SK-N-SH (cell line): ENCODE measurements around the gene IL31. TPM values are rescaled to one million over a fixed set of nuclear protein-coding genes. Genes with fewer than 3 reads are reported as not detected.

Experiments
- CTCF ChIA-PET: fragments of 300-600, 350-600 bp; formaldehyde crosslinking; extraction: SDS; loops from one replicate; lab custom pipeline; 2021; lab: Yijun Ruan, JAX
- POLR2A ChIA-PET: fragments of 350-600 bp; sonication (Branson Sonifier 250); formaldehyde crosslinking; extraction: SDS; loops from one replicate; lab custom pipeline; 2020; ENCODE audit warnings: antibody characterized with exemption, inconsistent platforms; lab: Yijun Ruan, JAX
- DNase-seq: peaks from one replicate; pipeline ENCODE4 v3.0.0; 2012
- H2AFZ ChIP-seq: fragments of 200-600 bp; sonication (generic); 2 replicates; pipeline ENCODE4 v1.8.1; 2016; ENCODE audit warnings: antibody characterized with exemption, mild to moderate bottlenecking, low read depth
- H3F3A ChIP-seq: fragments of 200-600 bp; sonication (generic); replicated peaks from 2 replicates; pipeline ENCODE3; 2016; ENCODE audit warnings: antibody characterized with exemption, mild to moderate bottlenecking; ENCODE audit not compliant: insufficient read depth
- H3K27ac ChIP-seq, 2 experiments: fragments of 200-500 bp in 1 of 2; fragments of 200-600 bp in 1 of 2; sonication (Bioruptor generic) in 1 of 2; sonication (generic), shearing (Covaris generic) in 1 of 2; 2 replicates each; pipeline versions ENCODE4 v1.5.1 to v1.6.1; 2014 to 2016; ENCODE audit warnings: low read depth in 2 of 2, inconsistent platforms in 1 of 2, low read length in 1 of 2, mild to moderate bottlenecking in 1 of 2, mixed read lengths in 1 of 2
- H3K27me3 ChIP-seq: fragments of 200-600 bp; sonication (generic), shearing (Covaris generic); 2 replicates; pipeline ENCODE4 v1.6.1; 2016; ENCODE audit warnings: mixed run types; ENCODE audit not compliant: insufficient read depth
- H3K36me3 ChIP-seq, 2 experiments: fragments of 200-500 bp in 1 of 2; fragments of 200-600 bp in 1 of 2; sonication (Bioruptor generic) in 1 of 2; sonication (generic) in 1 of 2; replicated peaks in 1 of 2; 2 replicates each; pipeline versions ENCODE3 to v1.5.1; 2014 to 2016; ENCODE audit warnings: low read length in 1 of 2, mild to moderate bottlenecking in 1 of 2; ENCODE audit not compliant: insufficient read depth in 2 of 2, control insufficient read depth in 1 of 2
- H3K4me1 ChIP-seq, 2 experiments: fragments of 200-500 bp in 1 of 2; fragments of 200-600 bp in 1 of 2; sonication (Bioruptor generic) in 1 of 2; sonication (generic), shearing (Covaris generic) in 1 of 2; 2 replicates each; pipeline versions ENCODE4 v1.5.1 to v1.6.1; 2014 to 2016; ENCODE audit warnings: low read depth in 1 of 2, low read length in 1 of 2, mixed run types in 1 of 2; ENCODE audit not compliant: insufficient read depth in 2 of 2, control insufficient read depth in 1 of 2
- H3K4me2 ChIP-seq: fragments of 200-600 bp; sonication (generic), shearing (Covaris generic); 2 replicates; pipeline ENCODE4 v1.6.1; 2017; ENCODE audit warnings: mixed run types
- H3K4me3 ChIP-seq, 2 experiments: fragments of 200-500 bp in 1 of 2; fragments of 200-600 bp in 1 of 2; sonication (Bioruptor generic) in 1 of 2; sonication (generic), shearing (Covaris generic) in 1 of 2; 2 replicates each; pipeline versions ENCODE4 v1.5.1 to v1.8.1; 2014 to 2016; ENCODE audit warnings: low read depth in 2 of 2, inconsistent platforms in 1 of 2, low read length in 1 of 2, mild to moderate bottlenecking in 1 of 2, mixed read lengths in 1 of 2, moderate library complexity in 1 of 2
- H3K79me2 ChIP-seq: fragments of 200-600 bp; sonication (generic); 2 replicates; pipeline ENCODE4 v1.8.1; 2017; ENCODE audit warnings: mild to moderate bottlenecking; ENCODE audit not compliant: insufficient read depth
- H3K9ac ChIP-seq: fragments of 200-600 bp; sonication (generic); 2 replicates; pipeline ENCODE4 v1.6.1; 2017; ENCODE audit warnings: mixed run types
- H3K9me2 ChIP-seq: fragments of 200-600 bp; sonication (generic); 2 replicates; pipeline ENCODE4 v1.6.1; 2017; ENCODE audit warnings: mixed run types
- H3K9me3 ChIP-seq: fragments of 200-600 bp; sonication (generic); 2 replicates; pipeline ENCODE4 v1.6.1; 2017; ENCODE audit warnings: mixed run types, mild to moderate bottlenecking, moderate library complexity
- H4K20me1 ChIP-seq: fragments of 200-600 bp; sonication (generic); 2 replicates; pipeline ENCODE4 v1.6.1; 2017; ENCODE audit warnings: mild to moderate bottlenecking, mixed run types; ENCODE audit not compliant: insufficient read depth
- CTCF ChIP-seq: fragments of 200-600 bp; sonication (generic); IDR thresholded peaks from 2 replicates; pipeline ENCODE4 v1.6.1; 2017; ENCODE audit warnings: antibody characterized with exemption, mild to moderate bottlenecking, moderate library complexity
- FOSL2 ChIP-seq: IDR thresholded peaks from 2 replicates; pipeline ENCODE4 v1.4.0; 2012; ENCODE audit warnings: low read depth, mild to moderate bottlenecking, moderate library complexity, borderline replicate concordance
- IRF3 ChIP-seq: fragments of 150-350 bp; IDR thresholded peaks from 2 replicates; pipeline ENCODE4 v1.6.1; 2016; ENCODE audit warnings: mild to moderate bottlenecking, low read depth, low read length
- MXI1 ChIP-seq: IDR thresholded peaks from 2 replicates; pipeline ENCODE4 v1.6.1; 2012; ENCODE audit warnings: mild to moderate bottlenecking, low read depth, low read length, improper control_type of control experiment
- RAD21 ChIP-seq: IDR thresholded peaks from 2 replicates; pipeline ENCODE4 v1.6.1; 2012; ENCODE audit warnings: mild to moderate bottlenecking, low read length
- RCOR1 ChIP-seq: fragments of 150-350 bp; IDR thresholded peaks from 2 replicates; pipeline ENCODE4 v1.6.1; 2017; ENCODE audit warnings: antibody characterized with exemption, low read length
- REST ChIP-seq: IDR thresholded peaks from 2 replicates; pipeline ENCODE4 v1.6.1; 2012; ENCODE audit warnings: mild to moderate bottlenecking, low read depth, low read length, moderate library complexity
- USF2 ChIP-seq: fragments of 150-350 bp; IDR thresholded peaks from 2 replicates; pipeline ENCODE4 v1.6.1; 2017; ENCODE audit warnings: antibody characterized with exemption, low read length, low read depth, borderline replicate concordance
- WGBS: methylation state at CpG from one replicate; pipeline ENCODE4 v1.1.6; 2017; ENCODE audit warnings: low lambda C conversion rate; 5-methylcytosine and 5-hydroxymethylcytosine counted together
- polyA plus RNA-seq, 3 experiments: library from polyadenylated mRNA; depleted of rRNA; stranded (reverse); fragments of >200 nt; gene quantifications; 2 replicates each; pipeline ENCODE4 v1.2.3, GENCODE V29; 2012

IL31 gene
- polyA plus RNA-seq, 1 of the 3 experiments (the other 2 are of a cell fraction), result not detected

GRCh38 chr12:122171399-122171798 lies 2.6 kb downstream of the IL31 start:
- CTCF ChIA-PET, result no interaction called here
- no peak for TF ChIP-seq MXI1
- TF ChIP-seq, all 33 proteins: peak for 0
- H3K79me2 ChIP-seq, result no peaks in the 10 kb centered on the region
- H3K36me3 ChIP-seq, result no peaks in the 10 kb centered on the region
- no peak overlapping the region for H3K4me2 ChIP-seq
- no peak for DNase-seq
- POLR2A ChIA-PET, result no interaction called here
- H3K4me1 ChIP-seq, result no peaks in the 10 kb centered on the region
- 61% methylated on average over 5 of the region's 5 CpGs for WGBS
- H2AFZ ChIP-seq, result no peak overlapping the region
- no peak overlapping the region for H3K27ac ChIP-seq
- H4K20me1 ChIP-seq, result no peaks in the 10 kb centered on the region
- H3K9me3 ChIP-seq, result no peaks in the 10 kb centered on the region
- H3F3A ChIP-seq, result no peaks in the 10 kb centered on the region
- no peaks in the 10 kb centered on the region for H3K27me3 ChIP-seq
- H3K9ac ChIP-seq, result no peak overlapping the region
- H3K9me2 ChIP-seq, result no peaks in the 10 kb centered on the region
- no peak overlapping the region for H3K4me3 ChIP-seq

GRCh38 chr12:122168492-122168891 lies 5.5 kb downstream of the IL31 start:
- H3K27me3 ChIP-seq, result no peaks in the 10 kb centered on the region
- WGBS, result 96% methylated on average over 3 of the region's 3 CpGs
- H3K9ac ChIP-seq, result no peak overlapping the region
- POLR2A ChIA-PET, result no interaction called here
- no peaks in the 10 kb centered on the region for H3K9me2 ChIP-seq
- no peaks in the 10 kb centered on the region for H3K9me3 ChIP-seq
- H4K20me1 ChIP-seq, result no peaks in the 10 kb centered on the region
- no peaks in the 10 kb centered on the region for H3F3A ChIP-seq
- no peak for TF ChIP-seq RCOR1
- no peak for TF ChIP-seq USF2
- TF ChIP-seq IRF3, result no peak
- TF ChIP-seq FOSL2, result no peak
- TF ChIP-seq CTCF, result no peak
- no peak for TF ChIP-seq REST
- no peak for TF ChIP-seq RAD21
- DNase-seq, result no peak
- H3K36me3 ChIP-seq, result no peaks in the 10 kb centered on the region
- H3K4me2 ChIP-seq, result no peak overlapping the region
- H3K27ac ChIP-seq, result no peak overlapping the region
- no peak overlapping the region for H3K4me3 ChIP-seq
- CTCF ChIA-PET, result interaction anchor here (0.8 to 1.2 kb wide), 2 partner anchors 22 to 114 kb away, joined by 3 read pairs; no protein-coding TSS in a partner anchor
- H2AFZ ChIP-seq, result no peak overlapping the region
- H3K4me1 ChIP-seq, result no peaks in the 10 kb centered on the region
- no peaks in the 10 kb centered on the region for H3K79me2 ChIP-seq
